H9 (cell line): ENCODE results near the gene NEURL3. TPM values are rescaled to one million over a fixed set of nuclear protein-coding genes. Genes with fewer than 3 reads are reported as not detected.

ENCODE experiments used
- DNase-seq: peaks from one replicate; pipeline ENCODE4 v3.0.0-alpha.2; 2017
- H2AFZ ChIP-seq: one replicate; pipeline ENCODE4 v1.6.1; 2013; ENCODE audit warnings: mild to moderate bottlenecking, low read length, control low read depth, moderate library complexity
- H2AK5ac ChIP-seq: 2 replicates; pipeline ENCODE4 v1.6.1; 2013; ENCODE audit warnings: low read length, control low read depth, mixed read lengths; ENCODE audit not compliant: insufficient read length
- H2BK120ac ChIP-seq: one replicate; pipeline ENCODE4 v1.6.1; 2013; ENCODE audit warnings: low read depth, mild to moderate bottlenecking, low read length, control low read depth, inconsistent platforms; ENCODE audit not compliant: poor library complexity, severe bottlenecking
- H2BK12ac ChIP-seq: 2 replicates; pipeline ENCODE4 v1.6.1; 2013; ENCODE audit warnings: low read length, control low read depth, mixed read lengths, low read depth; ENCODE audit not compliant: insufficient read length
- H2BK15ac ChIP-seq: 2 replicates; pipeline ENCODE4 v1.6.1; 2013; ENCODE audit warnings: low read depth, low read length, control low read depth
- H2BK20ac ChIP-seq: one replicate; pipeline ENCODE4 v1.6.1; 2013; ENCODE audit warnings: low read depth, mild to moderate bottlenecking, low read length, control low read depth, inconsistent platforms; ENCODE audit not compliant: poor library complexity, severe bottlenecking
- H2BK5ac ChIP-seq: 2 replicates; pipeline ENCODE4 v1.6.1; 2013; ENCODE audit warnings: low read length, control low read depth, mixed read lengths; ENCODE audit not compliant: insufficient read length
- H3K14ac ChIP-seq: 2 replicates; pipeline ENCODE4 v1.6.1; 2013; ENCODE audit warnings: low read length, control low read depth; ENCODE audit not compliant: insufficient read depth
- H3K18ac ChIP-seq: 2 replicates; pipeline ENCODE4 v1.6.1; 2013; ENCODE audit warnings: low read depth, mild to moderate bottlenecking, mixed read lengths, low read length, control low read depth; ENCODE audit not compliant: insufficient read length
- H3K23ac ChIP-seq: 2 replicates; pipeline ENCODE4 v1.6.1; 2013; ENCODE audit warnings: low read length, control low read depth, mixed read lengths, low read depth; ENCODE audit not compliant: insufficient read length
- H3K23me2 ChIP-seq: 2 replicates; pipeline ENCODE4 v1.6.1; 2013; ENCODE audit warnings: low read depth, mild to moderate bottlenecking, mixed read lengths, low read length, control low read depth; ENCODE audit not compliant: insufficient read length, poor library complexity, severe bottlenecking
- H3K27ac ChIP-seq: 2 replicates; pipeline ENCODE4 v1.5.1; 2013; ENCODE audit warnings: low read length, control low read depth, mixed read lengths, low read depth; ENCODE audit not compliant: insufficient read length
- H3K27me3 ChIP-seq: 2 replicates; pipeline ENCODE4 v1.6.1; 2013; ENCODE audit warnings: low read length, control low read depth, inconsistent platforms; ENCODE audit not compliant: insufficient read depth
- H3K4ac ChIP-seq: 2 replicates; pipeline ENCODE4 v1.6.1; 2013; ENCODE audit warnings: low read depth, mild to moderate bottlenecking, control low read depth, inconsistent platforms, low read length, moderate library complexity
- H3K4me1 ChIP-seq: 2 replicates; pipeline ENCODE4 v1.6.1; 2013; ENCODE audit warnings: low read length, control low read depth, inconsistent platforms; ENCODE audit not compliant: insufficient read depth
- H3K4me2 ChIP-seq: 2 replicates; pipeline ENCODE4 v1.6.1; 2013; ENCODE audit warnings: low read length, control low read depth, mixed read lengths; ENCODE audit not compliant: insufficient read length, insufficient read depth
- H3K56ac ChIP-seq: 2 replicates; pipeline ENCODE4 v1.6.1; 2013; ENCODE audit warnings: low read depth, mild to moderate bottlenecking, mixed read lengths, low read length, control low read depth; ENCODE audit not compliant: insufficient read length
- H3K79me1 ChIP-seq: 2 replicates; pipeline ENCODE4 v1.6.1; 2013; ENCODE audit warnings: low read depth, mild to moderate bottlenecking, moderate library complexity, low read length, control low read depth, inconsistent platforms; ENCODE audit not compliant: insufficient read depth, poor library complexity, severe bottlenecking
- H3K79me2 ChIP-seq: 2 replicates; pipeline ENCODE4 v1.6.1; 2013; ENCODE audit warnings: low read length, control low read depth, inconsistent platforms; ENCODE audit not compliant: insufficient read depth
- H3K9ac ChIP-seq: 2 replicates; pipeline ENCODE4 v1.6.1; 2013; ENCODE audit warnings: low read length, control low read depth, mixed read lengths; ENCODE audit not compliant: insufficient read length; ENCODE audit errors: extremely low read depth
- H3K9me3 ChIP-seq: one replicate; pipeline ENCODE4 v1.6.1; 2013; ENCODE audit warnings: low read depth, low read length, inconsistent platforms; ENCODE audit not compliant: control insufficient read depth
- H3T11ph ChIP-seq: one replicate; pipeline ENCODE4 v1.6.1; 2013; ENCODE audit warnings: mild to moderate bottlenecking, low read length, control low read depth, inconsistent platforms
- H4K20me1 ChIP-seq: one replicate; pipeline ENCODE4 v1.6.1; 2013; ENCODE audit not compliant: control insufficient read depth, insufficient read length, insufficient read depth
- H4K5ac ChIP-seq: 2 replicates; pipeline ENCODE4 v1.6.1; 2013; ENCODE audit warnings: low read depth, mild to moderate bottlenecking, mixed read lengths, low read length, control low read depth; ENCODE audit not compliant: insufficient read length
- H4K8ac ChIP-seq: replicated peaks from 2 replicates; pipeline ENCODE4 v1.6.1; 2013; ENCODE audit warnings: low read length, control low read depth, mixed read lengths, low read depth; ENCODE audit not compliant: insufficient read length
- H4K91ac ChIP-seq: 2 replicates; pipeline ENCODE4 v1.6.1; 2013; ENCODE audit warnings: low read depth, mild to moderate bottlenecking, moderate library complexity, mixed read lengths, low read length, control low read depth; ENCODE audit not compliant: insufficient read length
- H3K27ac Mint-ChIP-seq, 3 experiments: 2 replicates in 2 of 3; 3 replicates in 1 of 3; pipeline ENCODE4 v1.8.0; 2020 to 2021; ENCODE audit warnings: mixed read lengths in 3 of 3, mild to moderate bottlenecking in 1 of 3, moderate library complexity in 1 of 3
- H3K27me3 Mint-ChIP-seq: 2 replicates; pipeline ENCODE4 v1.8.0; 2021; ENCODE audit warnings: low read depth, mild to moderate bottlenecking, moderate library complexity, mixed read lengths
- H3K36me3 Mint-ChIP-seq, 3 experiments: 2 replicates in 2 of 3; 3 replicates in 1 of 3; pipeline ENCODE4 v1.8.0; 2020 to 2021; ENCODE audit warnings: low read depth in 3 of 3, mixed read lengths in 3 of 3; ENCODE audit not compliant: insufficient read depth in 1 of 3
- H3K4me1 Mint-ChIP-seq, 2 experiments: 2 replicates each; pipeline ENCODE4 v1.8.0; 2020; ENCODE audit warnings: mixed read lengths in 2 of 2
- H3K4me3 Mint-ChIP-seq, 2 experiments: 2 replicates in 1 of 2; 3 replicates in 1 of 2; pipeline ENCODE4 v1.8.0; 2020 to 2021; ENCODE audit warnings: mild to moderate bottlenecking in 2 of 2, mixed read lengths in 2 of 2, moderate library complexity in 1 of 2
- H3K9me3 Mint-ChIP-seq, 2 experiments: 2 replicates in 1 of 2; 3 replicates in 1 of 2; pipeline ENCODE4 v1.8.0; 2020; ENCODE audit warnings: mild to moderate bottlenecking in 2 of 2, mixed read lengths in 2 of 2, moderate library complexity in 1 of 2
- CTCF ChIP-seq: fragments of 200-600 bp; sonication (generic); conservative IDR thresholded peaks from 3 replicates; pipeline ENCODE4 v1.8.0; 2021; ENCODE audit warnings: antibody characterized with exemption, mild to moderate bottlenecking
- WGBS: extraction: QIAGEN DNeasy Blood & Tissue Kit; methylation state at CpG from one replicate; pipeline ENCODE4 v1.1.7; 2013; ENCODE audit warnings: missing lambda C conversion rate, low lambda C conversion rate, mixed read lengths; ENCODE audit not compliant: insufficient read length; ENCODE audit errors: extremely low coverage; 5-methylcytosine and 5-hydroxymethylcytosine counted together
- total RNA-seq: library from RNA; stranded (reverse); gene quantifications from 2 replicates; pipeline ENCODE4 v1.2.1, GENCODE V29; 2021

The NEURL3 gene
- total RNA-seq, 1 experiment from 2014 or later, result not detected

- no peak overlapping the region for H3K4ac ChIP-seq
- no peaks in the 10 kb centered on the region for H3K79me1 ChIP-seq
- H3K14ac ChIP-seq, result no peak overlapping the region
- Mint-ChIP-seq H3K27ac (no peak overlapping the region), H3K4me1 (peaks cover 0 to 8% of the 10 kb centered on the region in 2 experiments; a peak in 2 of 4 replicates), H3K9me3 (peaks cover 10% of the 10 kb centered on the region in 2 experiments; a peak in 4 of 5 replicates), H3K27me3 (peaks cover 3% of the 10 kb centered on the region), H3K4me3 (no peak overlapping the region), H3K36me3 (no peaks in the 10 kb centered on the region; a peak in 1 of 7 replicates)
- no peak overlapping the region for H4K91ac ChIP-seq
- no peak overlapping the region for H2BK12ac ChIP-seq
- H4K20me1 ChIP-seq, result peaks cover 2% of the 10 kb centered on the region
- no peak overlapping the region for H3K4me2 ChIP-seq
- no peaks in the 10 kb centered on the region for H3K27me3 ChIP-seq
- H2AFZ ChIP-seq, result no peak overlapping the region
- H3T11ph ChIP-seq, result no peak overlapping the region
- H4K5ac ChIP-seq, result no peak overlapping the region
- H3K4me1 ChIP-seq, result no peaks in the 10 kb centered on the region
- H3K79me2 ChIP-seq, result no peaks in the 10 kb centered on the region
- no peak overlapping the region for H3K9ac ChIP-seq
- H3K23me2 ChIP-seq, result no peaks in the 10 kb centered on the region
- H2BK5ac ChIP-seq, result no peak overlapping the region
- H2BK20ac ChIP-seq, result no peak overlapping the region
- WGBS, result no CpG with 5 or more reads among the region's 1 CpG
- no peak overlapping the region for H2BK120ac ChIP-seq
- no peak overlapping the region for H3K23ac ChIP-seq
- no peak overlapping the region for H2BK15ac ChIP-seq
- no peaks in the 10 kb centered on the region for H3K9me3 ChIP-seq
- no peak overlapping the region for H3K27ac ChIP-seq
- no peak overlapping the region for H4K8ac ChIP-seq
- DNase-seq, result no peak
- no peak for TF ChIP-seq CTCF
- H2AK5ac ChIP-seq, result no peak overlapping the region
- H3K56ac ChIP-seq, result no peak overlapping the region
- H3K18ac ChIP-seq, result no peak overlapping the region
These were observed 13.2 kb downstream of the NEURL3 start for GRCh38 chr2:96491860-96492497.
